Type B pancreatic cell (in vitro differentiated cells): Measurements from ENCODE around the gene CAMTA1. TPM values are rescaled to one million over a fixed set of nuclear protein-coding genes. Genes with fewer than 3 reads are reported as not detected.

ENCODE experiments used
- DNase-seq: peaks from one replicate; pipeline ENCODE4 v3.0.0; 2021; ENCODE audit warnings: mixed read lengths; ENCODE audit not compliant: unreplicated experiment; ENCODE audit errors: extremely low spot score
- H3K27ac Mint-ChIP-seq: 2 replicates; pipeline ENCODE4 v1.8.0; 2021; ENCODE audit warnings: mild to moderate bottlenecking, mixed read lengths
- H3K27me3 Mint-ChIP-seq: 2 replicates; pipeline ENCODE4 v1.8.0; 2021; ENCODE audit warnings: mixed read lengths
- H3K36me3 Mint-ChIP-seq: 2 replicates; pipeline ENCODE4 v1.8.0; 2021; ENCODE audit warnings: mixed read lengths
- H3K4me1 Mint-ChIP-seq: one replicate; pipeline ENCODE4 v1.8.0; 2021; ENCODE audit warnings: mixed read lengths; ENCODE audit not compliant: unreplicated experiment
- H3K4me3 Mint-ChIP-seq: 2 replicates; pipeline ENCODE4 v1.8.0; 2021; ENCODE audit warnings: mild to moderate bottlenecking, mixed read lengths
- H3K9me3 Mint-ChIP-seq: 2 replicates; pipeline ENCODE4 v1.8.0; 2021; ENCODE audit warnings: mixed read lengths
- CTCF ChIP-seq: fragments of 200-600 bp; sonication (generic); conservative IDR thresholded peaks from 2 replicates; pipeline ENCODE4 v1.5.0; 2021; ENCODE audit warnings: antibody characterized with exemption, mild to moderate bottlenecking
- total RNA-seq: library from RNA; stranded (reverse); gene quantifications from 2 replicates; pipeline ENCODE4 v1.2.1, GENCODE V29; 2021; ENCODE audit warnings: low replicate concordance

Gene CAMTA1
- total RNA-seq, 1 donor from 2014 or later, result 82.5 TPM

- Mint-ChIP-seq H3K4me3 (no peak overlapping the region), H3K27ac (no peak overlapping the region), H3K27me3 (no peaks in the 10 kb centered on the region), H3K36me3 (no peaks in the 10 kb centered on the region), H3K9me3 (no peaks in the 10 kb centered on the region), H3K4me1 (peaks cover 6% of the 10 kb centered on the region)
- DNase-seq, result no peak
- TF ChIP-seq CTCF, result no peak
These were observed 695.9 kb downstream of the CAMTA1 start for GRCh38 chr1:7481194-7481593.

GRCh38 chr1:7482077-7482476, 696.8 kb downstream of the CAMTA1 start:
- H3K27me3 Mint-ChIP-seq, result no peaks in the 10 kb centered on the region

GRCh38 chr1:7482772-7483495, 697.7 kb downstream of the CAMTA1 start:
- TF ChIP-seq CTCF, result no peak
- H3K4me3 Mint-ChIP-seq, result peak overlapping the region; percentile 26
- H3K27ac Mint-ChIP-seq, result no peak overlapping the region
- H3K36me3 Mint-ChIP-seq, result no peaks in the 10 kb centered on the region
- no peaks in the 10 kb centered on the region for H3K9me3 Mint-ChIP-seq
- DNase-seq, result no peak
- H3K4me1 Mint-ChIP-seq, result peaks cover 6% of the 10 kb centered on the region
- no peaks in the 10 kb centered on the region for H3K27me3 Mint-ChIP-seq

More at GRCh38 chr1:7482077-7482476, 696.8 kb downstream of the CAMTA1 start:
- no peak for DNase-seq
- Mint-ChIP-seq H3K27ac (no peak overlapping the region), H3K4me3 (no peak overlapping the region), H3K36me3 (no peaks in the 10 kb centered on the region), H3K9me3 (no peaks in the 10 kb centered on the region), H3K4me1 (peaks cover 6% of the 10 kb centered on the region)
- TF ChIP-seq CTCF, result no peak

- no peaks in the 10 kb centered on the region for H3K9me3 Mint-ChIP-seq
- H3K27me3 Mint-ChIP-seq, result no peaks in the 10 kb centered on the region
- H3K36me3 Mint-ChIP-seq, result no peaks in the 10 kb centered on the region
- no peak for DNase-seq
- H3K27ac Mint-ChIP-seq, result no peak overlapping the region
- peaks cover 6% of the 10 kb centered on the region for H3K4me1 Mint-ChIP-seq
- H3K4me3 Mint-ChIP-seq, result no peak overlapping the region
- no peak for TF ChIP-seq CTCF
These were observed 698.6 kb downstream of the CAMTA1 start for GRCh38 chr1:7483634-7484383.

- no peaks in the 10 kb centered on the region for H3K27me3 Mint-ChIP-seq
- no peak for TF ChIP-seq CTCF
- H3K27ac Mint-ChIP-seq, result no peak overlapping the region
- H3K36me3 Mint-ChIP-seq, result no peaks in the 10 kb centered on the region
- no peak for DNase-seq
- no peaks in the 10 kb centered on the region for H3K9me3 Mint-ChIP-seq
- H3K4me3 Mint-ChIP-seq, result no peak overlapping the region
- H3K4me1 Mint-ChIP-seq, result peaks cover 6% of the 10 kb centered on the region
These were observed 700.0 kb downstream of the CAMTA1 start for GRCh38 chr1:7485086-7485780.
